Right hindlimb (tissue), 1 donor: Measurements from ENCODE around the gene TRAF7.

ENCODE experiments used
- DNase-seq: peaks from one replicate; pipeline ENCODE4 v3.0.0-alpha.2; 2018

TRAF7 gene

DNA sequence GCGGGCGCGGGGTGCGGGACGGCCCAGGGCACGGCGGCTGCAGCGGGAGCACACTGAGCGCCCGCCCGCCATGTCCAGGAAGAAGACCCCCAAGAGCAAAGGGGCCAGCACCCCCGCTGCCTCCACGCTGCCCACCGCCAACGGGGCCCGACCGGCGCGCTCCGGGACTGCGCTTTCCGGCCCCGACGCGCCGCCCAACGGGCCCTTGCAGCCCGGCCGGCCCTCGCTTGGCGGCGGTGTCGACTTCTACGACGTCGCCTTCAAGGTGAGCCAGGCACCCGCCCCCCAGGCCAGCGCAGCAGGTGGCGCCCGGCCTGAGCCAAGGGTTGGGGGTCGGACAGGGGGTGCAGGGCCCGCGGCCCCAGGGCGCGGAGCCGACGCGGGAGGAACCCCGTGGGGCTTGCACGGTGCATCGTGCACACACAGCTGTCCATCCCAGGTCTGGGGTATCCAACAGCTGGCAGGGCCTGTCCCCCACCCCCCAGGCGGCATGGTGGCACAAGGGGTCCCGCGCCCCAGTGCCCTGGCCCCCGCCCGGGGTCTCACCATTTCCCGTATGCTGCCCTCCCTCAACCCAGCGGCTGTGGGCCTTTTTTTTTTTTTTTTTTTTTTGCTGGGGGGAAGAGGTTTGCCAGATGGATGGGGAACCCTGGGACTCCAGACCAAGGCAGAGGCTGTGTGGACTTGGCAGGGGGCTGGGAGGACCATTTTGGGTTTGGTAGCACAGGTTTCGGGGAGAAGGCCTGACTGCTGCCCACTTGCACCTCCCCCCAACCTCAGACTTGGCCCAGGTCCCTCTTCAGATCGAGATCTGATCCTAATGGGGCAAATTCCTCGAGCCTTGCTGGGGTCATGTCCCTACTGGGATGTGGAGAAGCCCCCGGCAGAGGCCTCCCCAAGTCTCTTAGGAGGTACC lies 6.6 kb upstream of the TRAF7 start:
- DNase-seq: peak; percentile 31

- peak; percentile 44 for DNase-seq
Measured at GRCh38 chr16:2149630-2150417, 5.8 kb upstream of the TRAF7 start.

GRCh38 chr16:2150418-2151187 lies 5.0 kb upstream of the TRAF7 start:
- DNase-seq: peak; percentile 72

GRCh38 chr16:2151188-2152091 lies 4.1 kb upstream of the TRAF7 start:
- no peak for DNase-seq

- DNase-seq: peak; percentile 45
Measured at GRCh38 chr16:2152695-2153506, 2.7 kb upstream of the TRAF7 start.

- DNase-seq: no peak
Measured at GRCh38 chr16:2154533-2155090, 970 bp upstream of the TRAF7 start.

GRCh38 chr16:2155977-2156848 lies 631 bp downstream of the TRAF7 start:
- DNase-seq: peak; percentile 74

GRCh38 chr16:2156849-2157224 lies 1.3 kb downstream of the TRAF7 start:
- DNase-seq: no peak

DNA sequence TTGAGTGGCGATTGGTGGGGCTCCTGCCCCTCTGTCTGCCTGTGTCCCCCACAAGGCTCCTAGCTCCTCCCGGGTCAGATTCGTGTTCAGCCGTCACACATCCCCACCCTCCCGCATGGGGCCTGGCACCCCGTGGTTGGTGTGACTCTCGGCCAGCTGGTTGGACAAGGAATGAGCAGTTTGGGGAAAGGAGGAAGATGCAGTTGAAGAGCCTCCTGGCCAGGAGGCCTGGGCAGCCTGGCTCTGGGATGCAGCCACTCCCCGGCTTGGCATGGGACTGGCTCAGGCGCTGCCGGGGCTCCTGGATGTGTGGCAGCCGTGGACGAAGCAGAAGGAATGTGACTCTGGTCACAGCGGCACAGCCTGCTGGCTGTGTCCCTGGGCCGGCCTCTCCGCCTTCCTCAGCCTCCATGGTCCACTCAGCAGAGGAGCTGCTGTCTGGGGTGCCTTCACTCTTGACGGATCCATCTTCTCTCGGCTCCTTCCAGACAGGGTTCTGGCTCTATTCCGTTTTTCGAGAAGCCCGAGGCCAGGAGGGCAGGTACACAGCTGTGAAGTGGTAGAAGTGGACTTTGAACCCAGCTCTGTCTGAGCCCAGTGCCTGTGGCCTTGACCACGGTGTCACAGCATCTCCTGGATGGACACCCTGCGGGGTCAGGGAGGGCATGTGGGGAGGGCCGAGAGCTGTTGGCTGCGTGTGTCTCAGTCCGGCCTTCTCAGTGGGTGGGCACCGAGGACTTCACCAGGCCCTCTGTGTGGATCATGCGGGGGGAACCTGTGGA lies 2.1 kb downstream of the TRAF7 start:
- no peak for DNase-seq

DNA sequence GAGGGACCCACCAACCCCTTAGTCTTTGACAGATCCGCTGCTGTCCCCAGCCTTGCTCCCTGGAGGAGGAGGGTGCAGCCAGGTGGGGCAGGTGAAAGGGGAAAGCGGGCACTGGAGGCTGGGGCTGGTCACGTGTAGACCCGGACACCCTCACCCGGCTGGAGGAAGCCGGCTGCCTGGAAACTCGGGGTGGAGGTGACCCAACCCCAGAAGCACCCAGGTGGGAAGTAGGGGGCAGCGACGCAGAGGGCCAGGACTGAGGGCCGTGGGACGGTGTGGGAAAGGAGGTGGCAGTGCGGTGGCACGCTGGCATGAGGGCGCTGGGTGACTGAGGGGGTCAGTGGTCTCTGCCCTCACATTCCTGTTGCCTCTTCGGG lies 2.7 kb downstream of the TRAF7 start:
- no peak for DNase-seq

GRCh38 chr16:2159175-2159838 lies 3.7 kb downstream of the TRAF7 start:
- DNase-seq: peak; percentile 91

- DNase-seq: peak; percentile 67
Measured at GRCh38 chr16:2160915-2161551, 5.5 kb downstream of the TRAF7 start.

GRCh38 chr16:2161911-2162310 lies 6.3 kb downstream of the TRAF7 start:
- no peak for DNase-seq

DNA sequence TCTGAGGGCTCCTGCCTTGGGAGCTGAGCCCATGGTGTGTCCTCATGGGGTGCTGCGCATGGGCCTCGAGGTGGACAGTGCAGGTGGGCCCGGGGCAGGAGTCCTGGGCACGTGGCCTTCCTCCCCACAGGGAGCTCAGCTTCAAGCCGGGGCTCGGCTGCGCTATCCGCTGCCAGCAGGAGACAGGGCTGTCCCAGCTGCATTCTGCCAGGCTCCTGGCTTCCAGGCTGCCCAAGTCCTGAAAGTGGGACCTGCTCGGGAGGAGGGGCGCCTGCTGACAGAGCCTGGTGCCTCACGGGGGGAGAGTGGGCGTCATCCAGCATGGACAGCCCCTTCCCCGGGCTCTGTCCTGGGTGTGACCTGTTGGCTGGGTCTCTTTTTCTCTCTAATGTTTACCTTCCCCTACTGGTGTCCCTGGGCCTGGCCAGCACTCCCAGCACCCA lies 7.1 kb downstream of the TRAF7 start:
- no peak for DNase-seq

DNA sequence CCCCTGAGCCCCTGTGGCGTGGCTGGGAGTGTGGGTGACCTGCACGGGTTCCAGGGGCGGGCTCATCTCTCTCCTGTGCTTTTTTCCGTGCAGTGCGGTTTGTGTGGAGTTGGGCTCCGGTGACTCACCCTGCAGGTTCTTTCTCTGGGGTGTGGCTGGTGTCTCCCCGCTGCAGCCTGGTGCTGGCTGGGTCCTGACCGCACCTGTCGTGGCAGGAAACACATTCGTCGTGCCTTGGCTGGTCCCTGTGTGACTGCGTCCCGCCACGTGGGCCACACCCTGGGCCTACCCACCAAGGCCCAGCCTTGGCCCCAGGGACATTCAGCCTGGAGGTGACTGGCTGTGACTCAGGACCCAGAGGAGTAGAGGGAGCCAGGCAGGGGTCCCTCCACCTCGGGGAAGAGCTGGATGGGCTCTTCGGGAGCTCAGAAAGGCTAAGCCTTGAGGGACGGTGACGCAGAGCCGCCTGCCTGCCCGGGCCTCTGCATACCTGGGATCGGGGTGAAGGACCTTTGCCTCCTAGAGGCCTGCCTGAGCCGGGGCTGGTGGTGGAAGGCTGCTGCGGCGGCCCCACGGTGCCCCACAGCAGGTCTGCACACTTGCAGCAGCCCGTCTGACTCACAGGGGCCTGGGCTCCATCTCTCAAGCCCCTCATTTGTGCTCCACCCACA lies 7.8 kb downstream of the TRAF7 start:
- no peak for DNase-seq

- DNase-seq: no peak
Measured at GRCh38 chr16:2165861-2166260, 10.3 kb downstream of the TRAF7 start.
